Endodermal cell (in vitro differentiated cells): ENCODE results near the gene NEUROD4. TPM values are rescaled to one million over a fixed set of nuclear protein-coding genes. Genes with fewer than 3 reads are reported as not detected.

Experiments used
- DNase-seq: peaks from one replicate; pipeline ENCODE4 v3.0.0-alpha.2; 2017
- H3K27ac ChIP-seq: 2 replicates; pipeline ENCODE4 v1.5.1; 2013; ENCODE audit warnings: mild to moderate bottlenecking, low read depth, low read length, moderate library complexity
- H3K27me3 ChIP-seq: 2 replicates; pipeline ENCODE4 v1.6.1; 2013; ENCODE audit warnings: mild to moderate bottlenecking, low read length, moderate library complexity; ENCODE audit not compliant: insufficient read depth, control insufficient read depth, poor library complexity, severe bottlenecking
- H3K36me3 ChIP-seq: 2 replicates; pipeline ENCODE4 v1.7.0; 2013; ENCODE audit warnings: mild to moderate bottlenecking, low read length, moderate library complexity; ENCODE audit not compliant: control insufficient read depth, insufficient read depth
- H3K4me1 ChIP-seq: one replicate; pipeline ENCODE4 v1.7.0; 2013; ENCODE audit warnings: low read length; ENCODE audit not compliant: control insufficient read depth, insufficient read depth
- H3K4me3 ChIP-seq: 2 replicates; pipeline ENCODE4 v1.5.1; 2013; ENCODE audit warnings: mild to moderate bottlenecking, low read length, moderate library complexity
- H3K9ac ChIP-seq: 2 replicates; pipeline ENCODE4 v1.6.1; 2013; ENCODE audit warnings: mild to moderate bottlenecking, low read length, moderate library complexity; ENCODE audit not compliant: poor library complexity, severe bottlenecking; ENCODE audit errors: extremely low read depth
- H3K9me3 ChIP-seq: 2 replicates; pipeline ENCODE4 v1.6.1; 2013; ENCODE audit warnings: mild to moderate bottlenecking, low read length, moderate library complexity; ENCODE audit not compliant: control insufficient read depth
- H3K27ac Mint-ChIP-seq: 2 replicates; pipeline ENCODE4 v1.8.0; 2020; ENCODE audit warnings: mixed read lengths
- H3K27me3 Mint-ChIP-seq: 2 replicates; pipeline ENCODE4 v1.8.0; 2021; ENCODE audit warnings: mild to moderate bottlenecking, mixed read lengths; ENCODE audit not compliant: insufficient read depth
- H3K36me3 Mint-ChIP-seq: 2 replicates; pipeline ENCODE4 v1.8.0; 2020; ENCODE audit warnings: low read depth, mixed read lengths
- H3K4me1 Mint-ChIP-seq: 2 replicates; pipeline ENCODE4 v1.8.0; 2020; ENCODE audit warnings: mixed read lengths
- H3K4me3 Mint-ChIP-seq: 2 replicates; pipeline ENCODE4 v1.8.0; 2020; ENCODE audit warnings: mild to moderate bottlenecking, moderate library complexity, mixed read lengths
- H3K9me3 Mint-ChIP-seq: 2 replicates; pipeline ENCODE4 v1.8.0; 2020; ENCODE audit warnings: mild to moderate bottlenecking, mixed read lengths
- WGBS, 2 experiments: methylation state at CpG; one replicate each; pipeline versions ENCODE4 v1.1.5 to v1.1.7; 2013; ENCODE audit warnings: missing lambda C conversion rate in 2 of 2, mixed read lengths in 1 of 2; ENCODE audit not compliant: insufficient coverage in 1 of 2, insufficient read length in 1 of 2; 5-methylcytosine and 5-hydroxymethylcytosine counted together
- total RNA-seq, 2 donors: library from RNA; stranded (reverse); fragmentation: NEBNext Ultra II Directional in 1 of 2; extraction: Animal tissue kit (Norgen Biotek cat#: 25700) in 1 of 2; gene quantifications; 2 replicates in 1 of 2; 3 replicates in 1 of 2; pipeline ENCODE4 v1.2.1, GENCODE V29; 2021
- TF ChIP-seq, protein P1 (sequence below): fragments of 200-600 bp; sonication (generic); conservative IDR thresholded peaks from 2 replicates; pipeline ENCODE4 v1.5.0; 2021; ENCODE audit warnings: antibody characterized with exemption, mild to moderate bottlenecking

NEUROD4 gene
- total RNA-seq, 2 donors from 2014 or later, result not detected

DNA sequence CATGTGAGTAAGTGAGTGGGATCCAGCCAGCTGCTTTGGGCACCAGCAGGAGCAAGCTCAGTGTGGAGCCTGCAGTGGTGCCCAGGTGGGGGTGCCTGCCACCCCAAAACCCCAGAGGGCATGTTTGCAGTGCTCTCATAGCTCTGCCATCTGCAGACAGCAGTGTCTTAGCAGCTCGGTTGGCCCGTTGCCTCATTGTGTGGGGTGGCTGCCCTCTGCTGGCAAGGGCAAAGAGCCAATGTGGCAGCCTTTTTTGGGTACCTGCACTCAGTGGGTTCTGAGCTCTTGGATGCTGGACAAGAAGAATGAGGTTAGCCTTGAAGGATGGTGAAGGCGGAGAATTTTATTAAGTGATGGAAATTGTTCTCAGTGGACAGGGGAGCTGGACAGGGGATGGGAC lies 52.3 kb downstream of the NEUROD4 start:
- Histone ChIP-seq H3K4me1 (no peaks in the 10 kb centered on the region), H3K4me3 (no peak overlapping the region), H3K36me3 (no peaks in the 10 kb centered on the region), H3K9me3 (no peaks in the 10 kb centered on the region), H3K27me3 (peaks cover 4% of the 10 kb centered on the region), H3K9ac (no peak overlapping the region), H3K27ac (no peak overlapping the region)
- WGBS, 2 experiments, result 67 to 74% methylated on average over 2 to 3 of the region's 3 CpGs
- Mint-ChIP-seq H3K4me3 (no peak overlapping the region), H3K4me1 (no peaks in the 10 kb centered on the region), H3K9me3 (no peaks in the 10 kb centered on the region), H3K36me3 (no peaks in the 10 kb centered on the region), H3K27ac (no peak overlapping the region), H3K27me3 (no peaks in the 10 kb centered on the region)
- TF ChIP-seq, protein P1, sequence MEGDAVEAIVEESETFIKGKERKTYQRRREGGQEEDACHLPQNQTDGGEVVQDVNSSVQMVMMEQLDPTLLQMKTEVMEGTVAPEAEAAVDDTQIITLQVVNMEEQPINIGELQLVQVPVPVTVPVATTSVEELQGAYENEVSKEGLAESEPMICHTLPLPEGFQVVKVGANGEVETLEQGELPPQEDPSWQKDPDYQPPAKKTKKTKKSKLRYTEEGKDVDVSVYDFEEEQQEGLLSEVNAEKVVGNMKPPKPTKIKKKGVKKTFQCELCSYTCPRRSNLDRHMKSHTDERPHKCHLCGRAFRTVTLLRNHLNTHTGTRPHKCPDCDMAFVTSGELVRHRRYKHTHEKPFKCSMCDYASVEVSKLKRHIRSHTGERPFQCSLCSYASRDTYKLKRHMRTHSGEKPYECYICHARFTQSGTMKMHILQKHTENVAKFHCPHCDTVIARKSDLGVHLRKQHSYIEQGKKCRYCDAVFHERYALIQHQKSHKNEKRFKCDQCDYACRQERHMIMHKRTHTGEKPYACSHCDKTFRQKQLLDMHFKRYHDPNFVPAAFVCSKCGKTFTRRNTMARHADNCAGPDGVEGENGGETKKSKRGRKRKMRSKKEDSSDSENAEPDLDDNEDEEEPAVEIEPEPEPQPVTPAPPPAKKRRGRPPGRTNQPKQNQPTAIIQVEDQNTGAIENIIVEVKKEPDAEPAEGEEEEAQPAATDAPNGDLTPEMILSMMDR, result peak; percentile 80
- peak; percentile 94 for DNase-seq

DNA sequence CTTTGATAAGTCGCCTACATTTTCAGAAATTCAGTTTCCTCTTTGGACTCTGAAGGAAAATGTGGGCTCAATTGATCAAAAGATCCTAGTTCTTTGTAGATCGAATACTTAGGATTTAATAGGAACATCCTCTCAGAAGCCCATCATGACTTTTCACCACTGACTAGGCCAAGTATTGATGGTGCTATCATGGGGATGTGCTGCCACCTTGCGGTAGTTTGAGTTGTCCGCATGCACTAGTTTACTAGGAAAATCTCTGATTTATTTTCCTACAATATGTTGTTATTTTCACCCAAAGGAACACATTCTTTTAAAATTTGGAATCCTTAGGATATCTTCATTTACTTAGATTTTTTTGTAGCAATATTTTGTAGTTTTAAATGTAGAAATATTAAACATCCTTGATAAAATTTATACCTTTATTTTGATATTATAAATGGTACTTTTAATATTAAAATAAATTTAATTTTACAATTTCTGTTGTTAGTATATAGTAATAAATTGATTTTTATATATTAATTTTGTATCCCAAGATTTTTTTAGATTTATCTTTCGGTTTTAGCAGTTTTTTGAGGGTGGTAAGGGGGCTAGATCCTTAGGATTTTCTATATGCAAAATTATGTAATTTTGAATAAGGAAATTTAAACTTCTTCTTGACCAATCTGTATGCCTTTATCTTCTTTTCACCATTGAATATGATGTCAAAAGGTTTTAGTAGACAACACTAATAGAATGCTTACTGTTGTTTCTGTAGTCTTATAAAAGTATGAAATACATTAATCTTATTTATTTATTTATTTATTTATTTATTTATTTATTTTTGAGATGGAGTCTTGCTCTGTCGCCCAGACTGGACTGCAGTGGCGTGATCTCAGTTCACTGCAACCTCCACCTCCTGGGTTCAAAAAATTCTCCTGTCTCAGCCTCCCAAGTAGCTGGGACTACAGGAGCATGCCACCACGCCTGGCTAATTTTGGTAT lies 53.6 kb downstream of the NEUROD4 start:
- H3K4me3 Mint-ChIP-seq, result no peak overlapping the region
- H3K27me3 ChIP-seq, result peaks cover 4% of the 10 kb centered on the region
- WGBS, 2 experiments, result 37 to 39% methylated on average over 5 to 8 of the region's 8 CpGs
- no peak overlapping the region for H3K27ac Mint-ChIP-seq
- H3K27me3 Mint-ChIP-seq, result peaks cover 3% of the 10 kb centered on the region
- H3K9me3 Mint-ChIP-seq, result no peaks in the 10 kb centered on the region
- no peaks in the 10 kb centered on the region for H3K4me1 Mint-ChIP-seq
- H3K4me1 ChIP-seq, result no peaks in the 10 kb centered on the region
- peak; percentile 91 for DNase-seq
- no peaks in the 10 kb centered on the region for H3K36me3 ChIP-seq
- H3K9ac ChIP-seq, result no peak overlapping the region
- no peaks in the 10 kb centered on the region for H3K36me3 Mint-ChIP-seq
- TF ChIP-seq, protein P1, result peak; percentile 94
- H3K27ac ChIP-seq, result no peak overlapping the region
- no peaks in the 10 kb centered on the region for H3K9me3 ChIP-seq
- no peak overlapping the region for H3K4me3 ChIP-seq

DNA sequence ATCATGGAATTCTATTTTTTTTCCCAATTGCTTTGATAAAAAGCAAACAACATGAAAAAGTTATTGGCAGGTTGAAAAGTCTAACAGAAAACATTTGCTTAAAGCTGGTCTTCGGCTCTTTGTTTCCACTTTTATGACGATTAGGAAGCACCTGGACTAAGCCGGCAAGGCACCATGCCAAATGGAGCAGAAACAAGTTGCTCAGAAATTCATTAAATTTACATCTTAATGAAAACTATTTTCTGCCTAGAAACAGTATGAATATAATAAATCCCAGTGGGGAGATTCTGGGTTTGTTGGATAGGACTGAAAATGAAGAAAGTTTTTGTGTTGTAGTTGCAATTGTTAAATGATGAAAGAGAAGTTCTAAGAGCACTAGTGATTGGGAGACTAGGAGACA lies 55.0 kb downstream of the NEUROD4 start:
- WGBS, 2 experiments, result 93% methylated on average over 3 of the region's 3 CpGs; no CpG with 5 or more reads in 1 of the 2 experiments
- Histone ChIP-seq H3K4me1 (no peaks in the 10 kb centered on the region), H3K4me3 (no peak overlapping the region), H3K36me3 (no peaks in the 10 kb centered on the region), H3K9me3 (no peaks in the 10 kb centered on the region), H3K27ac (no peak overlapping the region), H3K9ac (no peak overlapping the region), H3K27me3 (peaks cover 4% of the 10 kb centered on the region)
- H3K27me3 Mint-ChIP-seq, result peaks cover 4% of the 10 kb centered on the region
- H3K4me1 Mint-ChIP-seq, result no peaks in the 10 kb centered on the region
- no peak overlapping the region for H3K27ac Mint-ChIP-seq
- H3K36me3 Mint-ChIP-seq, result no peaks in the 10 kb centered on the region
- H3K4me3 Mint-ChIP-seq, result no peak overlapping the region
- TF ChIP-seq, protein P1, result no peak
- no peak for DNase-seq
- peaks cover 6% of the 10 kb centered on the region for H3K9me3 Mint-ChIP-seq

Other genes with a start within 250 kb of the NEUROD4 start
- gene MUCL1, start 165.5 kb upstream of the NEUROD4 start, total RNA-seq, result not detected
- not detected for gene TESPA1, start 35.2 kb upstream of the NEUROD4 start, total RNA-seq
- not detected for gene OR9K2, start 106.4 kb downstream of the NEUROD4 start, total RNA-seq
- gene OR10A7, start 201.1 kb downstream of the NEUROD4 start, total RNA-seq, result not detected
- gene OR6C74, start 224.6 kb downstream of the NEUROD4 start, total RNA-seq, result not detected